BLaER1 treated with 17β-estradiol and CSF1 and Interleukin-3, amounts not matched to agents 10 nM and 100 nM (cell line): ENCODE measurements around the gene HDC.
A peak's percentile ranks its signal among the peaks of the same experiment; 100 is the strongest.

ENCODE experiments used
- H3K27ac ChIP-seq, 11 experiments: shearing (Covaris generic); formaldehyde crosslinking; 2 replicates each; pipeline ENCODE4 v1.8.1; 2022
- H3K27me3 ChIP-seq, 11 experiments: shearing (Covaris generic); formaldehyde crosslinking; 2 replicates each; pipeline ENCODE4 v1.8.1; 2022
- H3K36me3 ChIP-seq, 11 experiments: shearing (Covaris generic); formaldehyde crosslinking; 2 replicates each; pipeline ENCODE4 v1.8.1; 2022
- H3K4me1 ChIP-seq, 10 experiments: shearing (Covaris generic); formaldehyde crosslinking; 2 replicates each; pipeline ENCODE4 v1.8.1; 2022
- H3K4me2 ChIP-seq, 11 experiments: shearing (Covaris generic); formaldehyde crosslinking; 2 replicates each; pipeline ENCODE4 v1.8.1; 2022
- H3K4me3 ChIP-seq, 10 experiments: shearing (Covaris generic); formaldehyde crosslinking; 2 replicates each; pipeline ENCODE4 v1.8.1; 2022
- H3K9ac ChIP-seq, 11 experiments: shearing (Covaris generic); formaldehyde crosslinking; 2 replicates each; pipeline ENCODE4 v1.8.1; 2022
- H3K9me3 ChIP-seq, 11 experiments: shearing (Covaris generic); formaldehyde crosslinking; replicated peaks in 1 of 11; 2 replicates each; pipeline ENCODE4 v1.8.1; 2022
- H4K20me1 ChIP-seq, 11 experiments: shearing (Covaris generic); formaldehyde crosslinking; 2 replicates each; pipeline ENCODE4 v1.8.1; 2022
- Cebpa-rat ChIP-seq, 11 experiments: shearing (Covaris generic); IDR thresholded peaks; 2 replicates each; pipeline ENCODE4 v1.8.1; 2022

HDC gene, protein sequence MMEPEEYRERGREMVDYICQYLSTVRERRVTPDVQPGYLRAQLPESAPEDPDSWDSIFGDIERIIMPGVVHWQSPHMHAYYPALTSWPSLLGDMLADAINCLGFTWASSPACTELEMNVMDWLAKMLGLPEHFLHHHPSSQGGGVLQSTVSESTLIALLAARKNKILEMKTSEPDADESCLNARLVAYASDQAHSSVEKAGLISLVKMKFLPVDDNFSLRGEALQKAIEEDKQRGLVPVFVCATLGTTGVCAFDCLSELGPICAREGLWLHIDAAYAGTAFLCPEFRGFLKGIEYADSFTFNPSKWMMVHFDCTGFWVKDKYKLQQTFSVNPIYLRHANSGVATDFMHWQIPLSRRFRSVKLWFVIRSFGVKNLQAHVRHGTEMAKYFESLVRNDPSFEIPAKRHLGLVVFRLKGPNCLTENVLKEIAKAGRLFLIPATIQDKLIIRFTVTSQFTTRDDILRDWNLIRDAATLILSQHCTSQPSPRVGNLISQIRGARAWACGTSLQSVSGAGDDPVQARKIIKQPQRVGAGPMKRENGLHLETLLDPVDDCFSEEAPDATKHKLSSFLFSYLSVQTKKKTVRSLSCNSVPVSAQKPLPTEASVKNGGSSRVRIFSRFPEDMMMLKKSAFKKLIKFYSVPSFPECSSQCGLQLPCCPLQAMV

DNA sequence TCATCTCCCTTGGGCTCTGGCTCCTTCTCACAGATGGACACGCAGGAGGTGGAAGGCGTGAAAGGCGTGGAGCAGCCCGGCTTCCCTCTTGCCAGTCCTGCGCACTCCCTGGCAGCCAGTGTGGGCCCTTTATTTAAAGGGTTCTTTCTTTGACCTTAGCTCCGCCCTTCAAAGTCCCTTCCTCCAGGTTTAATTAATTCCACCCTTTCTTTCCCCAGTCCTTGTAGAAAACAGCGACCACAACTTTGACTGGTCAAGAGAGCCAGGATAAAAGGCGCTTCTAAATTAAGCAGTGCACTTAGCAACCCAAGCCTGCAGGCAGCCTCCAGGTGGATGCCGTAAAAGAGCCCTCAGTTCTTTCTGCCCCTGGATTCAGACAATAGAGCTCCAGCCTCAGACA is at the start of gene HDC:
Gene HDC (minus strand): TSS at position 107 of the 400 bp plus-strand sequence. CDS start 103 bp downstream, at position 4.
- H3K27ac ChIP-seq = no peak within 1 kb of the TSS
- no peaks in the 10 kb centered on the region for H3K27me3 ChIP-seq
- H3K9me3 ChIP-seq = peaks cover 0 to 18% (median 9%) of the 10 kb centered on the region in 11 experiments; a peak in 11 of 22 replicates
- TF ChIP-seq Cebpa-rat (IDR thresholded peaks at IDR 0.05) = no peak
- peaks cover 13 to 21% (median 18%) of the 10 kb centered on the region in 10 experiments for H3K4me1 ChIP-seq
- no peak within 1 kb of the TSS for H3K4me3 ChIP-seq
- no peaks in the 10 kb centered on the region for H3K36me3 ChIP-seq
- no peak within 1 kb of the TSS for H3K9ac ChIP-seq
- H3K4me2 ChIP-seq = no peak within 1 kb of the TSS
- H4K20me1 ChIP-seq = no peaks in the 10 kb centered on the region

DNA sequence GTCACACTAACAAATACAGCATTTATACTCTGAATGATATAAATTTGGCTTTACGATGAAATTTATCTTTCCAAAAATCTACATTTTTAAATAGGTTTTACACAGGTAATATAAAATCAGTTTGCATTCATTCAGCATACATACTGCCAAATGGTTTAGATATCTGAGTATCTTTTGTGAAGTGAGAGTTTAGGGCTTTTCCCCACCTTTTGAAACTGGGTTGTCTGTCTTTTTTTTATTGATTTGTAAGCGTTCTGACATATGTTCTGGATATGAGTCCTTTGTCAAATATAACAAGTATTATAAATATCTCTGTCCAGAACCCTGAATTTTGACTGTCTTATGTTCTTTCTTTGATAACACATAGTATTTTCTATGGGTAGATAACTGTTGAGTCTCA is 47.1 kb upstream of the HDC start:
- peaks cover 10 to 23% (median 16%) of the 10 kb centered on the region in 11 experiments for H3K9me3 ChIP-seq
- peaks cover 0 to 25% (median 0%) of the 10 kb centered on the region in 11 experiments; a peak in 5 of 22 replicates for H4K20me1 ChIP-seq
- no peaks in the 10 kb centered on the region for H3K27me3 ChIP-seq
- TF ChIP-seq Cebpa-rat (IDR thresholded peaks at IDR 0.05) = no peak
- no peak overlapping the region for H3K9ac ChIP-seq
- peaks cover 10 to 35% (median 21%) of the 10 kb centered on the region in 11 experiments for H3K36me3 ChIP-seq
- no peak overlapping the region for H3K27ac ChIP-seq
- no peak overlapping the region for H3K4me2 ChIP-seq
- no peak overlapping the region for H3K4me3 ChIP-seq
- H3K4me1 ChIP-seq = no peaks in the 10 kb centered on the region

DNA sequence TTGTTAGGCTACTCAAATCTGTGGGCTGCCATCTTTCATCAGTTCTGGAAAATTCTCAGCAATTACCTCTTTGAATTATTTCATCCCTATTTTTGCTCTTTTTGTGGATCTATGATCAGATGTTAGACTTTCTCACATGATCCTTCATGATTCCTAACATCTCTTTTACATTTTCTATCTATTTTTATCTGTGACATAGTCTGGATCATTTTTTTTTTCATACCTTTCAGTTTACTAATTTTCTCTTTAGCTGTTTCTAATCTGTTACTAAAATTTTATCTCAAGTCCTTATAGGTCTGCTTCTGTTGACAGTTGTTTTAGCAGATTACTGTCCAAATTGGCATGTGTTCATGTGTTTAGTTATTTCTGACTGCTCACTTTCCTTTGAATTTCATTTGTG is 42.3 kb upstream of the HDC start:
- no peak overlapping the region for H3K4me2 ChIP-seq
- no peak for TF ChIP-seq Cebpa-rat (IDR thresholded peaks at IDR 0.05)
- peaks cover 17 to 33% (median 24%) of the 10 kb centered on the region in 11 experiments for H3K9me3 ChIP-seq
- no peaks in the 10 kb centered on the region for H3K27me3 ChIP-seq
- H3K4me1 ChIP-seq = peaks cover 0 to 3% (median 0%) of the 10 kb centered on the region in 10 experiments; a peak in 3 of 20 replicates
- peaks cover 0 to 7% (median 0%) of the 10 kb centered on the region in 11 experiments; a peak in 2 of 22 replicates for H4K20me1 ChIP-seq
- no peak overlapping the region for H3K9ac ChIP-seq
- H3K27ac ChIP-seq = no peak overlapping the region
- peak overlapping the region in 1 of 10 experiments; percentile 9; a peak in 1 of 20 replicates for H3K4me3 ChIP-seq
- peaks cover 40 to 80% (median 58%) of the 10 kb centered on the region in 11 experiments for H3K36me3 ChIP-seq

DNA sequence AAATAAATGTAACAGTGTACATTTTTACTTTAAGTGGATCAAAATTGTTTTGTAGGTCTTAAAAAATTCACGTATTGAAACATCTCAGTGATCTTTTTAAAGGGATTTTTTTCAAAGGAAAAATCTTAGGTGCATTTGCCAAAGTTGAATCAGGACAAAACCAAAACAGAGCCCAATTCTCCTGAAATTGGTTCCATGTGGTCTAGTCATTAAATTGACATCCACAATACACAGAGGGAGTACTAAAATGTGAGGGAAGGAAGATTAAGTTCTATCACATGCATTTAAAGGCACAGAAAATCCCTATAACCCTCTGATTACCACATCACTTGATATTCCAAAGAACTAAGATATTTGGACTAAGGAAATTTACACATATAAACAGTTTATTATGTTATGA is 39.3 kb upstream of the HDC start:
- Histone ChIP-seq H3K4me2 (no peak overlapping the region), H3K9ac (no peak overlapping the region), H3K27ac (no peak overlapping the region), H3K27me3 (no peaks in the 10 kb centered on the region), H3K4me3 (no peak overlapping the region), H3K4me1 (peaks cover 0 to 8% (median 0%) of the 10 kb centered on the region in 10 experiments; a peak in 3 of 20 replicates), H4K20me1 (no peaks in the 10 kb centered on the region), H3K9me3 (peaks cover 17 to 30% (median 23%) of the 10 kb centered on the region in 11 experiments), H3K36me3 (peaks cover 61 to 98% (median 85%) of the 10 kb centered on the region in 11 experiments)
- no peak for TF ChIP-seq Cebpa-rat (IDR thresholded peaks at IDR 0.05)

DNA sequence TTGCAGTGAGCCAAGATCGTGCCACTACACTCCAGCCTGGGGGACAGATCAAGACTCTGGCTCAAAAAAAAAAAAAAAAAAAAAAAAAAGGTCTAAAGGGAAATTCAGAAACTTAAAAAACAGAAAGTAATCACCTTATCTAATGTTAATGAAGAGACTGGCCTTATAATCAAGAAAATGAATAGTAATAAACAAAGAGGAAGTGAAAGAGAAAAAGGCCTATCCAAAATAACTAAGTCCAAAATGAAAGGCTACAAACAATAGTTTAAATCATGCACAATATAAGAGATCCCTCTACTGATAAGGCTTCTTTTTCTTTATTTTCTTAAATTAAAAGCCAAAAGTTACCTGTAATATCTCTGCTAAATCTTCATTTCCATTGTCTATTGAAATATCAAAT is 37.1 kb upstream of the HDC start:
- H3K27me3 ChIP-seq = no peaks in the 10 kb centered on the region
- H3K9me3 ChIP-seq = peaks cover 6 to 9% (median 8%) of the 10 kb centered on the region in 11 experiments; a peak in 21 of 22 replicates
- H3K4me3 ChIP-seq = no peak overlapping the region
- H3K4me1 ChIP-seq = peaks cover 0 to 8% (median 0%) of the 10 kb centered on the region in 10 experiments; a peak in 3 of 20 replicates
- no peaks in the 10 kb centered on the region for H4K20me1 ChIP-seq
- no peak for TF ChIP-seq Cebpa-rat (IDR thresholded peaks at IDR 0.05)
- H3K36me3 ChIP-seq = peaks cover 68 to 98% (median 90%) of the 10 kb centered on the region in 11 experiments
- no peak overlapping the region for H3K9ac ChIP-seq
- no peak overlapping the region for H3K27ac ChIP-seq
- no peak overlapping the region; a peak in 1 of 22 replicates for H3K4me2 ChIP-seq

DNA sequence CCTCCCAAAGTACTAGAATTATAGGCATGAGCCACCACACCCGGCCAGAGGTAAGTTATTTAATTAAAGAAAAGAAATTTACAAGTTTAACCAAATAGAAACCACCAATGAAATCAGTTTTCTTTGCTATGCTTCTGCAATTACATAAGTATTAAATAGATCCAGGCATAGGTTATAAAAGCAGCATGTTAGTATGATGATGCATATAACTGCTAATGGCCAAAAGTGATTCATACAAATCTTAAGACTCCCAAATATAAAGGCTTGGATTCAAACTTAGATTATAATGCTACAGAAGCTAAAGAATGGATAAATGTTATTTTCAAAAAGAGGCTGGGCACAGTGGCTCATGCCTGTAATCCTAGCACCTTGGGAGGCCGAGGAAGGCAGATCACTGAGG is 32.8 kb upstream of the HDC start:
- no peak overlapping the region for H3K4me2 ChIP-seq
- no peak overlapping the region for H3K4me3 ChIP-seq
- no peaks in the 10 kb centered on the region for H3K9me3 ChIP-seq
- no peak overlapping the region for H3K9ac ChIP-seq
- no peak overlapping the region for H3K27ac ChIP-seq
- TF ChIP-seq Cebpa-rat (IDR thresholded peaks at IDR 0.05) = no peak
- H4K20me1 ChIP-seq = no peaks in the 10 kb centered on the region
- H3K36me3 ChIP-seq = peaks cover 75 to 100% (median 93%) of the 10 kb centered on the region in 11 experiments
- no peaks in the 10 kb centered on the region for H3K27me3 ChIP-seq
- peaks cover 0 to 8% (median 0%) of the 10 kb centered on the region in 10 experiments; a peak in 3 of 20 replicates for H3K4me1 ChIP-seq

DNA sequence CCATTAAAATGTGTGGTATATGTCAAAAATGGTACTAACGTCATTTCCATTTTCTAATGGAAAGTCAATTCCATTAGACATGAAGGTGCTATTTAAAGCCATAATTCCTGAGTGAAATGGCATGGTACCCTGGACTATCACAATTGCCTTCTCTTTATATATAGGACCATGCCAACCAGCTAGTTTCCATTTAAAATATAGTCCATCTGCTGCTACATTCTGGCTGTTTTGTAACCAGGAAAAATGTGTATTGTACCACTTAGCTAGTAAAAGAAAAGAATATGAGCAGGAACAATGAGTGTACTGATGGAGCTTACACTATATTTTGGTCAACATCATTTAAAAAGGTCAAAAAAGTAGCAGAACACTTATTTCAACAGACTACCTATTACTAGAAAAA is 30.4 kb upstream of the HDC start:
- peaks cover 80 to 100% (median 93%) of the 10 kb centered on the region in 11 experiments for H3K36me3 ChIP-seq
- H3K4me1 ChIP-seq = no peaks in the 10 kb centered on the region
- no peak overlapping the region for H3K4me2 ChIP-seq
- no peak overlapping the region for H3K4me3 ChIP-seq
- no peaks in the 10 kb centered on the region for H4K20me1 ChIP-seq
- no peak for TF ChIP-seq Cebpa-rat (IDR thresholded peaks at IDR 0.05)
- no peaks in the 10 kb centered on the region for H3K9me3 ChIP-seq
- H3K9ac ChIP-seq = no peak overlapping the region
- no peak overlapping the region for H3K27ac ChIP-seq
- H3K27me3 ChIP-seq = no peaks in the 10 kb centered on the region

DNA sequence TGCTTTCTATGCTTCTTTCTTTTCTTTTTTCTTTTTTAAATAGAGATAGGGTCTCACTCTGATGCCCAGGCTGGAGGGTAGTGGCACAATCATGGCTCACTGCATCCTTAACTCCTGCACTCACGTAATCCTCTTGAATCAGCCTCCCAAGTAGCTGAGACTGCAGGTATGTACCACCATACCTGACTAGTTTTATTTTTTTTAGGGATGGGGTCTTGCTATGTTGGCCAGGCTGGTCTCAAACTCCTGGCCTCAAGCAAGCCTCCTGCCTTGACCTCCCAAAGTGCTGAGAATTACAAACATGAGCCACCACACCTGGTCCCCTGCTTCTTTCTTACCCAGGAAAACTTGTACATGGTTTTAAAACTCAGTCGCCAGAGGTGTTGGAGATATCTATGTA is 24.2 kb upstream of the HDC start:
- Histone ChIP-seq H3K4me1 (0 out of 20 replicates have a peak, but pooled peaks cover 0 to 5% (median 0%) of the 10 kb centered on the region in 10 experiments), H3K27ac (no peak overlapping the region), H3K9ac (no peak overlapping the region), H3K4me3 (no peak overlapping the region), H3K9me3 (no peaks in the 10 kb centered on the region), H4K20me1 (no peaks in the 10 kb centered on the region), H3K27me3 (no peaks in the 10 kb centered on the region), H3K4me2 (no peak overlapping the region), H3K36me3 (peaks cover 68 to 100% (median 90%) of the 10 kb centered on the region in 11 experiments)
- TF ChIP-seq Cebpa-rat (IDR thresholded peaks at IDR 0.05) = no peak
